ENCODE measurements around the gene ATF7.

Gene ATF7

GRCh38 chr12:53536962-53537361, 89.2 kb downstream of the ATF7 start:
- no peak overlapping the region for H3K4me3 ChIP-seq (ENCODE audit: low read depth, low read length)

GRCh38 chr12:53533471-53533870, 92.7 kb downstream of the ATF7 start:
- TF ChIP-seq CTCF (IDR thresholded peaks at IDR 0.05; ENCODE audit: low read depth, low read length), result no peak
- no peak overlapping the region for H3K4me3 ChIP-seq (ENCODE audit: low read depth, low read length)

More at GRCh38 chr12:53536962-53537361, 89.2 kb downstream of the ATF7 start:
- TF ChIP-seq CTCF (IDR thresholded peaks at IDR 0.05; ENCODE audit: low read depth, low read length), result no peak

- no peak for TF ChIP-seq CTCF (IDR thresholded peaks at IDR 0.05; ENCODE audit: low read depth, low read length)
- no peak overlapping the region for H3K4me3 ChIP-seq (ENCODE audit: low read depth, low read length)
Measured at GRCh38 chr12:53532524-53533445, 93.4 kb downstream of the ATF7 start.

GRCh38 chr12:53532021-53532420, 94.2 kb downstream of the ATF7 start:
- TF ChIP-seq CTCF (IDR thresholded peaks at IDR 0.05; ENCODE audit: low read depth, low read length), result no peak
- H3K4me3 ChIP-seq (ENCODE audit: low read depth, low read length), result no peak overlapping the region

GRCh38 chr12:53530920-53531319, 95.3 kb downstream of the ATF7 start:
- no peak overlapping the region for H3K4me3 ChIP-seq (ENCODE audit: low read depth, low read length)
- no peak for TF ChIP-seq CTCF (IDR thresholded peaks at IDR 0.05; ENCODE audit: low read depth, low read length)

GRCh38 chr12:53530061-53530460, 96.1 kb downstream of the ATF7 start:
- no peak for TF ChIP-seq CTCF (IDR thresholded peaks at IDR 0.05; ENCODE audit: low read depth, low read length)

GRCh38 chr12:53524476-53524875, 101.7 kb downstream of the ATF7 start:
- no peak for TF ChIP-seq CTCF (IDR thresholded peaks at IDR 0.05; ENCODE audit: low read depth, low read length)
- no peak overlapping the region for H3K4me3 ChIP-seq (ENCODE audit: low read depth, low read length)

More at GRCh38 chr12:53530061-53530460, 96.1 kb downstream of the ATF7 start:
- no peak overlapping the region for H3K4me3 ChIP-seq (ENCODE audit: low read depth, low read length)

Data from WI38 (cell line).